NCI-H2227 treated with DMSO at 0.1 percent for 48 hours (cell line): ENCODE results near the gene METTL5.

Experiments used
- DNase-seq: peaks from one replicate; lab custom pipeline; 2025; lab: John Stamatoyannopoulos, UW

The METTL5 gene

DNA sequence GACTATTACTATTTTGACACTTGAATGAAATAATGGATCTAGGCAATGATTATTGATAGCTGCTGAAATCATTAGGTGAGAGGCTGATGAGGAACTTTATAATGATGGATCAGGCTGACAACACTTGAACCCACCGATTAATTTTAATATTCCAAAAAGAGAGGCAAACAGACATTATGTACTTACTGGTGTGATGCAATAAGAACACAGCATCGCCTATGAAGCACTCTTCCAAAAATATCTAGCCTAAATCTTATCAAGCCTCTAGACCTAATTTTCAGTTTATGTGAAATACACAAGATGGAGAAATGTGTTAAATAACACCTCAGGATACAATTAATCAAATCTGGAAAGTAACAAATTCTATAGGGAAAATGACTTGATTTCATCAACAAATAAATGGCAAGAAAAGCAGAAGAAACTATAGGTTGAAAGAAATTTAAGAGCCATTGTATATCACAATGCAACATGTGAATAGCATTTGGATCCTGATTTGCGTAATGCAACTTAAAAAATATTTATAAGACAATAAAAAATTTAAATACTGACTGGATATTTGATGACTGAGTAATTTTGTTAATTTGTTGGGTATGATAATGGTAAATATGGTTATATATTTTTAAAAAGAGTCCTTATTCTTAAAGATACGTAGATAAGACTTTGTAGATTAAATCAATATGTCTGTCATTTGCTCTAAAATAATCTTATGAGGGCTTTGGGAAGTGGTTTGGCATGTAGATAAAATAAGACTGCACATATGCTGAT, 43.3 kb downstream of the METTL5 start:
- DNase-seq = no peak

DNA sequence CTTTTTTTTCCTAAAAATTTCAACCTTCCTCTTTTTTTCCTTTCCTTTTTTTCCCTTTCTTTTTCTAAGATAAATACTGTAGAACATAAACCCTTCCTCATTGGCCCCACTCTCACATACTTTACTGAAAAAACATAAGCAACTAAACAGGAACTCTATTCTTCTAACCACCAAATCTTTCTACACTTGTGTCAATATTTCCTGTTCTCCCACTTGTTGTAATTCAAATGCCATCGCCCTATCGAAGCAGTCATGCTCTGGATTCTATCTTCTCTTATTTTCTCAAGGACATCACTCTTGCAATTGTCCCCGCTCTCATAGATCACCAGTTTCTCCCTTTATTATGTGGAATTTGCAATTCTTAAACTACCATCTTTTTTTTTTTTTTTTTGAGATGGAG, 46.3 kb downstream of the METTL5 start:
- DNase-seq = no peak

DNA sequence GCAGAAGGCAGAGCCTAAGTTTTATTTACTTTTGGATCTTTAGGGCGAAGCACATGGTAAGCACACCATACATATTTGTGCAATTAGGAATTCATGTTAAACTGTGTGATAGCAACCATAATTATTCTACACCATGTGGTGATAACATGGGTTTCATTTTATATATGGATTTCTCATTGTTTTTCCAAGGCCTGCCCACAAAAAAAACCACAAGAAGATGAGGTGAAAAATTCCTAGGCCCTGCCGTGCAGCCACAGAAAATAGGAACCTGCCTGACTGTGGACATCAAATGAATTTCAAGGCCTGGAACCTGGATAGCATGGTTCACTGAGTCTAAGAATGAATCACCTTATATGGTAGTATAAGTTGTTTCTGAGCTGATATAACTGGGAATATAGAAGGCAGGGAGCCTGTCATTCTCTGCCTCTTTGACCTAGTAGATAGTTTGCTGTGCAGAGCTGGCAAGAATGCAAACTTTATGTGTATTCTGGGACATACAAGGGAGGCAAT, 48.4 kb downstream of the METTL5 start:
- no peak for DNase-seq

DNA sequence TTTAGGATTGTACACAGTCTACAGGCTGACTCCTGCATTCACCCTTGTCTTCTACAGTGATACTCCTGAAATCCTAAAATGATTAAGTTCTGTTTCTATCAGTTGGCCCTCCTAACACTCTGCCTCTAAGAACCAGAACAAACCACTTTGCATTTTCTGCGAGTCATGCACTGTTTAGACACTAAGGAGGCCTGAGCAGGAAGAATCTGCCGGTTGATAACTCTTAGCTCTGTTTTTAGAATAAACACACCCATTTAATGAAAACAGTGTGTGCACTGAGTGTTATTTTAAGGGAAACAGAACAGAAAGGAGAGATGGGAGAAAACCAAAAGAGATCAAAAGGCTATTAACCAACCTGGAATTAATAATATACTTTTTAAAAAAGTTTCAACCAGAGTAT, 48.9 kb downstream of the METTL5 start:
- no peak for DNase-seq

GRCh38 chr2:169775354-169775753, 49.4 kb downstream of the METTL5 start:
- DNase-seq = no peak

DNA sequence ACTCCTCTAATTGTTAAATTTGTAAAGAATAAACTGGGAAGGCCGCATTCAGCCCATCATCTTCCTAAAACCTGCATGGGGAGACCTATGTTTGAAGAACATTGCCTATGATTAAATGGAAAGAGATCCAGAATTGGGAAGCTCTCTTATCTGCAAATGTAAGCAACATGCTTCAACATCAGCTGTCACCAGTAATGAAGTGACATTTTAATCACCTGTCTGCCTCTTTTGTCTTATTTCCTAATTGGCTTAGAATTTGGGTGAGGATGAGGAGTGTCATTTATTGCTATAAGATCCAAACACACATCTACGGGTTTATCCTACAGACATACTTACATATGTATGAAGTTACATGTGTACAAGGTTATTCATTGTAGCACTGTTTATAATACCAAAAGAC, 52.1 kb downstream of the METTL5 start:
- DNase-seq = no peak

DNA sequence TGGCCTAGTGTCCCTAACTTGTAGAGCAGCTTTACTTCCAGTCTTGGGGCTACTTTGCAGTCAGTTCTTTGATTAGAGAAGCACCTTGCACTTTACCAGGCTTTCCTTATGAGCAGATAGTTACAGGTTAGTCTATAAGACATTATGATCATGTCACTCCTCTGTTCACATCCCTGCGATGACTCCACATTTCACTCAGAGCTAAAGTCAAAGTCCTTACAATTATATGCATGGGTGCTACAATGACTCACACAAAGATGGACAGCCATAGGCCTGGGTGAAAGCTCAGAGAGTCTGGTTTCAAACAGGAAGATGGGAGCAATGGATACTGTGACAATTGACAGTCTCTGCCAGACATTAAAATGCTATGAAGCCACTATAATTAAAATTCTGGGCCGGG, 53.1 kb downstream of the METTL5 start:
- no peak for DNase-seq

DNA sequence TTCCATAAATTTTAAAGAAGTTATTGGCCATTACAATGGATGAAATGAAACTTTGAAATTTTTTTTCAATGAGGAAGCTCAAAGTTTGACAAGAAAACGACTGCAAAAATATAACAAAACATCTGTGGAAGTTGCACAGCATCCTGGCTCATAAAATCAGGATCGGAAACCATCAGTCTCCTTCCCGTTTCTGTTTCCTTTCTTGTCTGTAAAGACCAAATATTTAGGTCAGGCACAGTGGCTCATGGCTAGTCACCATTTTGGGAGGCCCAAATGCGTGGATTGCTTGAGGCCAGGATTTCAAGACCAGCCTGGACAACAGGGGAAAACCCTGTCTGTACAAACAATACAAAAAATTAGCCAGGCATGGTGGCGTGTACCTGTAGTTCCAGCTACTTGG, 53.7 kb downstream of the METTL5 start:
- no peak for DNase-seq

- no peak for DNase-seq
Observed at GRCh38 chr2:169768262-169768995, 56.3 kb downstream of the METTL5 start.

- peak; percentile 10 for DNase-seq
Observed at GRCh38 chr2:169767243-169767888, 57.3 kb downstream of the METTL5 start.

DNA sequence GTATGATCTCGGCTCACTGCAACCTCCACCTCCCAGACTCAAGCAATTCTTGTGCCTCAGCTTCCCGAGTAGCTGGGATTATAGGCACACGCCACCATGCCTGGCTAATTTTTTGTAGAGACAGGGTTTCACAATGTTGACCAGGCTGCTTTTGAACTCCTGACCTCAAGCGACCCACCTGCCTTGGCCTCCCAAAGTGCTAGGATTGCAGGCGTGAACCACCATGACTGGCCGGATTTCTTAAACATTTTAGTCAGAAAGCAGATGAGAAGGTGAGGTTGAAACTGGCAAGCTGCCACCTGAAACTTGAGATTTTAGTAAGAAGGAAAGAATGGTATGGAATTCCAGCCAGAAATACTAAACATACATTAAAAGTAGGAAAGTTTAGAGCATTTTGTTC, 59.2 kb downstream of the METTL5 start:
- no peak for DNase-seq

GRCh38 chr2:169761970-169762292, 62.8 kb downstream of the METTL5 start:
- DNase-seq = no peak
